ENCODE results near the gene BICC1. TPM values are rescaled to one million over a fixed set of nuclear protein-coding genes. Genes with fewer than 3 reads are reported as not detected.
A peak's percentile ranks its signal among the peaks of the same experiment; 100 is the strongest.

The BICC1 gene
- total RNA-seq, 1 donor from 2014 or later = 15.2 TPM

- H3K9me3 Mint-ChIP-seq = peaks cover 4% of the 10 kb centered on the region
- H3K27me3 Mint-ChIP-seq = no peaks in the 10 kb centered on the region
- H3K4me3 Mint-ChIP-seq = peak overlapping the region; percentile 6
- peaks cover 32% of the 10 kb centered on the region for H3K4me1 Mint-ChIP-seq (ENCODE audit: unreplicated experiment)
- no peak for DNase-seq (ENCODE audit: extremely low spot score, unreplicated experiment)
- TF ChIP-seq CTCF (conservative IDR thresholded peaks at IDR 0.05) = no peak
- H3K27ac Mint-ChIP-seq = no peak overlapping the region
- H3K36me3 Mint-ChIP-seq = peaks cover 12% of the 10 kb centered on the region
Measured at GRCh38 chr10:58833771-58834561, 321.3 kb downstream of the BICC1 start.

GRCh38 chr10:58836176-58836700 lies 323.6 kb downstream of the BICC1 start:
- no peak overlapping the region for H3K4me3 Mint-ChIP-seq
- peaks cover 25% of the 10 kb centered on the region for H3K4me1 Mint-ChIP-seq (ENCODE audit: unreplicated experiment)
- no peak for TF ChIP-seq CTCF (conservative IDR thresholded peaks at IDR 0.05)
- DNase-seq (ENCODE audit: extremely low spot score, unreplicated experiment) = no peak
- H3K27ac Mint-ChIP-seq = no peak overlapping the region
- peaks cover 9% of the 10 kb centered on the region for H3K36me3 Mint-ChIP-seq
- peaks cover 4% of the 10 kb centered on the region for H3K9me3 Mint-ChIP-seq
- H3K27me3 Mint-ChIP-seq = no peaks in the 10 kb centered on the region

- H3K36me3 Mint-ChIP-seq = peaks cover 9% of the 10 kb centered on the region
- TF ChIP-seq CTCF (conservative IDR thresholded peaks at IDR 0.05) = no peak
- no peaks in the 10 kb centered on the region for H3K27me3 Mint-ChIP-seq
- H3K27ac Mint-ChIP-seq = no peak overlapping the region
- no peak overlapping the region for H3K4me3 Mint-ChIP-seq
- no peak for DNase-seq (ENCODE audit: extremely low spot score, unreplicated experiment)
- peaks cover 25% of the 10 kb centered on the region for H3K4me1 Mint-ChIP-seq (ENCODE audit: unreplicated experiment)
- peaks cover 4% of the 10 kb centered on the region for H3K9me3 Mint-ChIP-seq
Measured at GRCh38 chr10:58836991-58837575, 324.4 kb downstream of the BICC1 start.

GRCh38 chr10:58837826-58838225 lies 325.2 kb downstream of the BICC1 start:
- Mint-ChIP-seq H3K27me3 (no peaks in the 10 kb centered on the region), H3K4me3 (no peak overlapping the region), H3K36me3 (peaks cover 9% of the 10 kb centered on the region), H3K9me3 (peaks cover 4% of the 10 kb centered on the region), H3K27ac (no peak overlapping the region), H3K4me1 (ENCODE audit: unreplicated experiment) (peaks cover 25% of the 10 kb centered on the region)
- no peak for TF ChIP-seq CTCF (conservative IDR thresholded peaks at IDR 0.05)
- no peak for DNase-seq (ENCODE audit: extremely low spot score, unreplicated experiment)

GRCh38 chr10:58838561-58839208 lies 326.0 kb downstream of the BICC1 start:
- H3K27me3 Mint-ChIP-seq = no peaks in the 10 kb centered on the region
- peaks cover 4% of the 10 kb centered on the region for H3K9me3 Mint-ChIP-seq
- peaks cover 9% of the 10 kb centered on the region for H3K36me3 Mint-ChIP-seq
- no peak overlapping the region for H3K27ac Mint-ChIP-seq
- no peak overlapping the region for H3K4me3 Mint-ChIP-seq
- TF ChIP-seq CTCF (conservative IDR thresholded peaks at IDR 0.05) = no peak
- no peak for DNase-seq (ENCODE audit: extremely low spot score, unreplicated experiment)
- peaks cover 24% of the 10 kb centered on the region for H3K4me1 Mint-ChIP-seq (ENCODE audit: unreplicated experiment)

Measured in type B pancreatic cell (in vitro differentiated cells).